HG02981 (cell line): ENCODE results near the gene CBLB.
"Not testable (repeated sequence)": the region's sequence is repeated elsewhere in the genome, so short reads cannot be mapped to it uniquely, and the experiment has no call there.

Experiments
- ATAC-seq: cut with Tn5 transposase; IDR thresholded peaks from one replicate; pipeline ENCODE4 v1.9.1; 2021; ENCODE audit warnings: mild to moderate bottlenecking, moderate library complexity; ENCODE audit not compliant: unreplicated experiment

The CBLB gene

GRCh38 chr3:105823149-105823867, 45.5 kb downstream of the CBLB start:
- no peak for ATAC-seq

- no peak for ATAC-seq
These were observed 46.4 kb downstream of the CBLB start for GRCh38 chr3:105822171-105823123.

- no peak for ATAC-seq
These were observed 47.4 kb downstream of the CBLB start for GRCh38 chr3:105821433-105821832.

- ATAC-seq = no peak
These were observed 52.0 kb downstream of the CBLB start for GRCh38 chr3:105816833-105817232.

- ATAC-seq = not testable (repeated sequence)
These were observed 53.5 kb downstream of the CBLB start for GRCh38 chr3:105815331-105815730.

- no peak for ATAC-seq
These were observed 55.1 kb downstream of the CBLB start for GRCh38 chr3:105813710-105814109.

- no peak for ATAC-seq
These were observed 56.6 kb downstream of the CBLB start for GRCh38 chr3:105812194-105812586.

- no peak for ATAC-seq
These were observed 57.2 kb downstream of the CBLB start for GRCh38 chr3:105811518-105812193.

GRCh38 chr3:105809208-105809888, 59.5 kb downstream of the CBLB start:
- ATAC-seq = no peak

- no peak for ATAC-seq
These were observed 61.1 kb downstream of the CBLB start for GRCh38 chr3:105807701-105808100.

- no peak for ATAC-seq
These were observed 61.7 kb downstream of the CBLB start for GRCh38 chr3:105807146-105807545.

GRCh38 chr3:105806359-105806758, 62.5 kb downstream of the CBLB start:
- ATAC-seq = peak; percentile 46

GRCh38 chr3:105805404-105805803, 63.4 kb downstream of the CBLB start:
- ATAC-seq = no peak

- ATAC-seq = no peak
These were observed 66.6 kb downstream of the CBLB start for GRCh38 chr3:105802118-105802706.

GRCh38 chr3:105801397-105801796, 67.4 kb downstream of the CBLB start:
- peak; percentile 39 for ATAC-seq

GRCh38 chr3:105800320-105800719, 68.5 kb downstream of the CBLB start:
- no peak for ATAC-seq

- no peak for ATAC-seq
These were observed 69.5 kb downstream of the CBLB start for GRCh38 chr3:105799286-105799685.

- ATAC-seq = peak; percentile 76
These were observed 70.4 kb downstream of the CBLB start for GRCh38 chr3:105798381-105798934.

- no peak for ATAC-seq
These were observed 75.8 kb downstream of the CBLB start for GRCh38 chr3:105793040-105793439.
